Ovary (tissue), 9 donors: Measurements from ENCODE around the gene RNF34. TPM values are rescaled to one million over a fixed set of nuclear protein-coding genes. Genes with fewer than 3 reads are reported as not detected.

ENCODE experiments used
- DNase-seq, 5 donors: peaks; one replicate each; pipeline ENCODE4 v3.0.0-alpha.2; 2019 to 2020
- H3K27ac ChIP-seq, 2 donors: fragments of 200-600 bp; one replicate each; pipeline versions ENCODE4 v1.5.1 to v1.8.0; 2019 to 2022
- H3K27me3 ChIP-seq: fragments of 200-600 bp; one replicate; pipeline ENCODE4 v1.8.0; 2022
- H3K36me3 ChIP-seq: fragments of 200-600 bp; sonication (generic); one replicate; pipeline ENCODE4 v1.5.1; 2019
- H3K4me1 ChIP-seq: one replicate; pipeline ENCODE4 v1.8.1; 2013; ENCODE audit warnings: mild to moderate bottlenecking, moderate library complexity; ENCODE audit not compliant: insufficient read depth
- H3K4me3 ChIP-seq: fragments of 200-600 bp; sonication (generic); one replicate; pipeline ENCODE4 v1.5.1; 2017
- H3K9me3 ChIP-seq, 2 donors: fragments of 200-600 bp in 1 of 2; sonication (generic) in 1 of 2; one replicate each; pipeline versions ENCODE4 v1.5.1 to v1.8.1; 2013 to 2019; ENCODE audit warnings: mild to moderate bottlenecking in 1 of 2, moderate library complexity in 1 of 2
- EP300 ChIP-seq: sonication (generic); formaldehyde crosslinking; IDR thresholded peaks from one replicate; pipeline ENCODE4 v1.6.1; 2017; ENCODE audit warnings: antibody characterized with exemption
- POLR2A ChIP-seq: fragments of 450-650 bp; IDR thresholded peaks from one replicate; pipeline ENCODE4 v1.6.1; 2017; ENCODE audit warnings: antibody characterized with exemption, mild to moderate bottlenecking, moderate library complexity
- WGBS, 3 donors: extraction: QIAGEN DNeasy Blood & Tissue Kit in 1 of 3; methylation state at CpG; one replicate each; pipeline versions ENCODE4 v1.1.5 to v1.1.7; 2013 to 2017; 5-methylcytosine and 5-hydroxymethylcytosine counted together
- intact Hi-C, 4 donors: fragments of 100-400 bp; cut with DNase I; formaldehyde crosslinking; loops; one replicate each; pipeline versions ENCODE4 v1.11.0 to v1.15.1; 2022 to 2023
- polyA plus RNA-seq, 2 donors: library from polyadenylated mRNA; stranded (reverse); fragments of 200-250 nt in 1 of 2; fragments of 350-450 nt in 1 of 2; fragmentation: Illumina TruSeq in 1 of 2; extraction: RNeasy Lipid Tissue Mini Kit (QIAGEN cat#74804) in 1 of 2; gene quantifications; one replicate each; pipeline ENCODE4 v1.2.3, GENCODE V29; 2013 to 2014
- total RNA-seq, 7 donors: library from RNA; depleted of rRNA in 2 of 7; stranded (reverse); fragments of >200 nt in 2 of 7; fragmentation: NEBNext Ultra II Directional in 3 of 7; extraction: Animal tissue kit (Norgen Biotek cat#: 25700) in 3 of 7; gene quantifications; one replicate each; pipeline versions ENCODE4 v1.1.0 to v1.2.4, GENCODE V29; 2016 to 2023
- TF ChIP-seq, protein P1 (sequence below), 3 donors: fragments of 450-650 bp in 2 of 3; fragments of 200-600 bp in 1 of 3; IDR thresholded peaks; one replicate each; pipeline versions ENCODE4 v1.5.1 to v1.8.0; 2016 to 2022; ENCODE audit warnings: antibody characterized with exemption in 3 of 3, mild to moderate bottlenecking in 1 of 3
- donor health status: DM: no; HTN: no; CAD: no; lungs with moderate emphysema.
- donor health status: DM: no; HTN: no; CAD: no.
- donor health status: Bipolar disorder and iron deficiency.
- donor health status: DM: yes; HTN: yes; CAD: no.
- donor health status: DM: no; HTN: no; CAD: no.
- donor health status: DM: yes; HTN: yes; CAD: no.

Gene RNF34
- total and polyA plus RNA-seq, 9 donors, result 17.3 to 39.8 (median 27.5) TPM

DNA sequence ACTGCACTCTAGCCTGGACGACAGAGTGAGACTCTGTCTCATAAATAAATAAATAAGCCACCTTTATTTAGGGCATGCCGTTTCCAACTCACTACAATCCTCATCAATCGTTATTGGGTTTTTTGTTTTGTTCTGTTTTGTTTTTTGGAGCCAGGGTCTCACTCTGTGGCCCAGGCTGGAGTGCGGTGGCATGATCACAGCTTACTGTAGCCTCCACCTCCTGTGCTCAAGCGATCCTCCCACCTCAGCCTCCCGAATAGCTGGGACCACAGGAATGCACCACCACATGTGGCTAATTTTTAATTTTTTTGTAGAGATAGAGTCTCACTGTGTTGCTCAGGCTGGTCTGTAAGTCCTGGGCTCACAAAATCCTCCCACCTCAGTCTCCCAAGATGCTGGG, 44.1 kb upstream of the RNF34 start:
- H3K4me1 ChIP-seq, result peaks cover 3% of the 10 kb centered on the region
- intact Hi-C loops, result no loop called here
- H3K27ac ChIP-seq, result no peak overlapping the region
- no peaks in the 10 kb centered on the region for H3K36me3 ChIP-seq
- 71 to 78% (median 77%) methylated on average over 6 of the region's 6 CpGs for WGBS, 3 donors
- H3K4me3 ChIP-seq, result no peak overlapping the region
- DNase-seq, result no peak
- H3K9me3 ChIP-seq, result no peaks in the 10 kb centered on the region
- H3K27me3 ChIP-seq, result no peaks in the 10 kb centered on the region
- TF ChIP-seq, protein P1, sequence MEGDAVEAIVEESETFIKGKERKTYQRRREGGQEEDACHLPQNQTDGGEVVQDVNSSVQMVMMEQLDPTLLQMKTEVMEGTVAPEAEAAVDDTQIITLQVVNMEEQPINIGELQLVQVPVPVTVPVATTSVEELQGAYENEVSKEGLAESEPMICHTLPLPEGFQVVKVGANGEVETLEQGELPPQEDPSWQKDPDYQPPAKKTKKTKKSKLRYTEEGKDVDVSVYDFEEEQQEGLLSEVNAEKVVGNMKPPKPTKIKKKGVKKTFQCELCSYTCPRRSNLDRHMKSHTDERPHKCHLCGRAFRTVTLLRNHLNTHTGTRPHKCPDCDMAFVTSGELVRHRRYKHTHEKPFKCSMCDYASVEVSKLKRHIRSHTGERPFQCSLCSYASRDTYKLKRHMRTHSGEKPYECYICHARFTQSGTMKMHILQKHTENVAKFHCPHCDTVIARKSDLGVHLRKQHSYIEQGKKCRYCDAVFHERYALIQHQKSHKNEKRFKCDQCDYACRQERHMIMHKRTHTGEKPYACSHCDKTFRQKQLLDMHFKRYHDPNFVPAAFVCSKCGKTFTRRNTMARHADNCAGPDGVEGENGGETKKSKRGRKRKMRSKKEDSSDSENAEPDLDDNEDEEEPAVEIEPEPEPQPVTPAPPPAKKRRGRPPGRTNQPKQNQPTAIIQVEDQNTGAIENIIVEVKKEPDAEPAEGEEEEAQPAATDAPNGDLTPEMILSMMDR (IDR thresholded peaks at IDR 0.05), result no peak
- TF ChIP-seq POLR2A, result no peak
- TF ChIP-seq EP300, result no peak

GRCh38 chr12:121356657-121357056, 43.3 kb upstream of the RNF34 start:
- H3K36me3 ChIP-seq, result no peaks in the 10 kb centered on the region
- H3K27me3 ChIP-seq, result no peaks in the 10 kb centered on the region
- no peak for DNase-seq
- no peak overlapping the region for H3K27ac ChIP-seq
- H3K4me3 ChIP-seq, result no peak overlapping the region
- H3K9me3 ChIP-seq, result no peaks in the 10 kb centered on the region
- intact Hi-C loops, result no loop called here
- TF ChIP-seq EP300 (no peak), POLR2A (no peak)
- TF ChIP-seq, protein P1 (IDR thresholded peaks at IDR 0.05), result no peak
- no peaks in the 10 kb centered on the region for H3K4me1 ChIP-seq
- WGBS, 3 donors, result 79 to 88% (median 80%) methylated on average over 3 of the region's 3 CpGs

DNA sequence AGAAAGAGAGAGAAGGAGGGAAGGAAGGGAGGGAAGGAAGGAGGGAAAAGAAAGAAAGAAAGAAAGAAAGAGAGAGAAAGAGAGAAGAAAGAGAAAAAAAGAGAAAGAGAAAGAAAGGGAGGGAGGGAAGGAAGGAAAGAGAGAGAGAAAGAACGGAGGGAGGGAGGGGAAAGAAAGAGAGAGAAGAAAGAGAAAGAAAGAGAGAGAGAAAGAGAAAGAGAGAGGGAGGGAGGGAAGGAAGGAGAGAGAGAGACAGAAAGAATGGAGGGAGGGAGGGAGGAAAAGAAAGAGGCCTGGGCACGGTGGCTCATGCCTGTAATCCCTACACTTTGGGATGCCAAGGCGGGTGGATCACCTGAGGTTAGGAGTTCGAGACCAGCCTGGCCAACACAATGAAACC, 42.6 kb upstream of the RNF34 start:
- H3K27me3 ChIP-seq, result no peaks in the 10 kb centered on the region
- DNase-seq, result no peak
- H3K36me3 ChIP-seq, result no peaks in the 10 kb centered on the region
- no peak overlapping the region for H3K27ac ChIP-seq
- H3K4me3 ChIP-seq, result no peak overlapping the region
- intact Hi-C loops, result no loop called here
- no peaks in the 10 kb centered on the region for H3K4me1 ChIP-seq
- no peaks in the 10 kb centered on the region for H3K9me3 ChIP-seq
- no peak for TF ChIP-seq POLR2A
- TF ChIP-seq EP300, result no peak
- TF ChIP-seq, protein P1 (IDR thresholded peaks at IDR 0.05), result no peak
- 64 to 80% (median 68%) methylated on average over 4 of the region's 4 CpGs for WGBS, 3 donors

DNA sequence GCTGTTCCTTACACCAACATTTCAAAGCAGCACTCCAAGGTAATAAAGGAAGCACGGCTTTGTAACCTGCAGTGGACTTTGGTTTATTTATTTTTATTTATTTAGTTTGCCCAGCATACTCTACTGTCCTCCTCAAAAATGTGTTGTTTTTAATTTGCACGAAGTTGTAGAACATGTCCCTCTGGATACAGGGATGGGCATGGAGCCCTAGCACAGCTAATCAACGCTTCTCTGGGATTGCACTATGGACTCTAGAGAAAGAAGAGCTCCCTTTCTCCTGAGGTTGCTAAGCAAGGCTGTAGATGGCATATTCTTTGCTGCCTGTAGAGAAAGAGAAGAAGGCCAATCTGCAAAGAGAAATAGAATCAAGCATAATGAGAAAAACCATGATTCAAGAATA, 41.8 kb upstream of the RNF34 start:
- intact Hi-C loops, result no loop called here
- Histone ChIP-seq H3K9me3 (no peaks in the 10 kb centered on the region), H3K27ac (no peak overlapping the region), H3K4me1 (no peaks in the 10 kb centered on the region), H3K36me3 (no peaks in the 10 kb centered on the region), H3K27me3 (no peaks in the 10 kb centered on the region), H3K4me3 (no peak overlapping the region)
- WGBS, 3 donors, result 40 to 59% (median 59%) methylated on average over 3 of the region's 3 CpGs
- no peak for DNase-seq
- no peak for TF ChIP-seq EP300
- no peak for TF ChIP-seq POLR2A
- TF ChIP-seq, protein P1 (IDR thresholded peaks at IDR 0.05), result no peak

DNA sequence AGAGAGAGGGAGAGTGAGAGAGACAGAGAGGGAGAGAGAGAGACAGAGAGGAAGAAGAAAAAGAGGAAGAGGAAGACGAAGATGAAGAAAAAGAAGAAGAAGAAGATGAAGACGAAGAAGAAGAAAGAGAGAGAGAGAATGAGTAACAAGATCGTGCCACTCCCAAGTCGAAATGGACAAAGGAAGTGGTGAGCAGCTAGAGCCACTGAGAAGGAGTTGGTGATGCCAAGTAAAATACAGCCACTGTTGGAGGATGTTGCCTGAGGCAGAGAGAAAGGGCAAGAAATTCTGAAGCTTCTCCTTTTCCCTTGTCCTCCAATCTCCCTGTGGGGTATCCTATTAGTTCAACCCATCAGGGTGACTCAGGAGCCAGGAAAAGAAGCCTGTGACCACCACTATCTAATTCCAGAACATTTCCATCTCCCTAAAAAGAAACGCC, 35.2 kb upstream of the RNF34 start:
- no peaks in the 10 kb centered on the region for H3K27me3 ChIP-seq
- H3K9me3 ChIP-seq, result no peaks in the 10 kb centered on the region
- 62 to 69% (median 62%) methylated on average over 5 of the region's 5 CpGs for WGBS, 3 donors
- no peak for DNase-seq
- TF ChIP-seq POLR2A (no peak), EP300 (no peak)
- TF ChIP-seq, protein P1 (IDR thresholded peaks at IDR 0.05), result no peak
- no peaks in the 10 kb centered on the region for H3K4me1 ChIP-seq
- no peaks in the 10 kb centered on the region for H3K36me3 ChIP-seq
- no peak overlapping the region for H3K27ac ChIP-seq
- intact Hi-C loops, result no loop called here
- no peak overlapping the region for H3K4me3 ChIP-seq
